Immature natural killer cell (primary cell): ENCODE measurements around the gene MRPS25. TPM values are rescaled to one million over a fixed set of nuclear protein-coding genes. Genes with fewer than 3 reads are reported as not detected.

Source experiments
- DNase-seq, 3 donors: peaks; one replicate each; pipeline ENCODE4 v3.0.0; 2022; ENCODE audit warnings: mixed read lengths in 1 of 3
- H3K27ac Mint-ChIP-seq, 6 donors: one replicate each; pipeline ENCODE4 v1.8.0; 2020; ENCODE audit warnings: mixed read lengths in 6 of 6, mild to moderate bottlenecking in 5 of 6, inconsistent platforms in 4 of 6, moderate library complexity in 3 of 6
- H3K27me3 Mint-ChIP-seq, 3 donors: one replicate each; pipeline ENCODE4 v1.8.0; 2020 to 2021; ENCODE audit warnings: low read depth in 3 of 3, mild to moderate bottlenecking in 3 of 3, mixed read lengths in 3 of 3, moderate library complexity in 3 of 3, inconsistent platforms in 1 of 3
- H3K36me3 Mint-ChIP-seq, 3 donors: one replicate each; pipeline ENCODE4 v1.8.0; 2020; ENCODE audit warnings: mixed read lengths in 3 of 3, inconsistent platforms in 2 of 3, mild to moderate bottlenecking in 2 of 3
- H3K4me1 Mint-ChIP-seq, 2 donors: one replicate each; pipeline ENCODE4 v1.8.0; 2020; ENCODE audit warnings: inconsistent platforms in 2 of 2, mild to moderate bottlenecking in 2 of 2, mixed read lengths in 2 of 2, moderate library complexity in 1 of 2
- H3K4me3 Mint-ChIP-seq, 5 donors: one replicate each; pipeline ENCODE4 v1.8.0; 2020; ENCODE audit warnings: mild to moderate bottlenecking in 5 of 5, mixed read lengths in 5 of 5, inconsistent platforms in 3 of 5, moderate library complexity in 3 of 5
- H3K9me3 Mint-ChIP-seq, 6 donors: one replicate each; pipeline ENCODE4 v1.8.0; 2020; ENCODE audit warnings: mild to moderate bottlenecking in 6 of 6, mixed read lengths in 6 of 6, inconsistent platforms in 4 of 6, moderate library complexity in 3 of 6
- polyA plus RNA-seq, 3 donors: library from polyadenylated mRNA; unstranded; fragments of 300-500 nt; fragmentation: Illumina TruSeq; gene quantifications; one replicate each; pipeline ENCODE4 v1.2.3, GENCODE V29; 2021

Gene MRPS25
- 10 to 100 TPM; 11.0 to 20.9 (median 15.7) TPM for polyA plus RNA-seq

DNA sequence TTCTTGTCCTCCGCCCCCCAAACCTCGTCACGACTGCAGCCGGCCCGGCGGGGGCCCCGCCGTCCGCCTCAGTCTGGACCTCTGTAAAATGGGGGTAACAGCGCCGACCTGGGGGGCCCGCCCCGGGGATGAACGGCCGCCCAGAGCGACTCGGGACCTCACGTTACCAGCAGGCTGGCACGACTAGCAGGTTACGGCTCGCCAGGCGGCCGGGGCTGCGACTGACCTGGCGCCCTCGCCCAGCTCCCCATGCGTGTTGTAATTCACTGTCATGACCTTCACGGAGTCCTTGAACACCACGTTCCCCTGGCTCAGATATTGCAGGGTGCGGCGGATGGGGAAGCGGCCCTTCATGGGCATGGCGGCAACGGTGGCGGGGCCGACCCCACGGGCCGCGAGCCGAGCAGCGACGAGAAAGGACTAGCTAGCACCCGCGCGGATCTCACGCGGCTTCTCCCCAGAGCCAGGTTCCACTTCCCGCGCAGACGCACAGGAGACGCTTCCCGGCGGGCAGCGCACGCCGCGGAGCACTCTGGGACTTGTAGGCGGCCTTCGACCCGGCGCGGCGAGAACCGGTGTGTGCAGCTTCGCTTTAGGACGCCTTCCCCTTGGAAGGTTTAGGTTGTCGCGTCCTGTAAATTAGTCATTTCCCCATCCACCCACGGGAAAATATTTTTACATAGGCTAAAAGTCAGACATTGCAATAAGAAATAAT lies at the start of gene MRPS25:
Gene MRPS25 (minus strand): TSS at position 481 of the 715 bp plus-strand sequence. CDS start 121 bp downstream, at position 360.
- H3K27me3 Mint-ChIP-seq, result no peaks in the 10 kb centered on the region
- peak within 1 kb of the TSS; percentile 84 to 96 (median 92) for H3K27ac Mint-ChIP-seq

DNA sequence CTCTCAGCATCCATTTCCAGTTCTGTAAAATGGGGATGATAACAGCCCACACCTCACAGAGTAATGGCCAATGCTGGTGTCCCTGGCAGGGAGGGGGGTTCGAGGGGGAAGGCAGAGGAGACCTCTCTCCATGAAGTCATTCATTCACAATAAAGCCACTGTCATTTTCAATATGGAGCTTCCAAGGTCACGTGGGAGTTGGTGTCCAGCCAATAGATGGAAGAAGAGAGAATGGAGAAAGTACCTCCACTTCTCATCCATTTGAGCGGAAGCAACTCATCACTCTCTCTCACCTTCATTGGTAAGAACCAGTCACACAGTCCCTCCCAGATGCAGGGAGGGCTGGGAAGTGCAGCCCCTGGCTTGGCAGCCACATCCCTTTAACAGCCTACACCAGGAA lies 48.8 kb upstream of the MRPS25 start:
- no peak for DNase-seq
- no peaks in the 10 kb centered on the region for H3K9me3 Mint-ChIP-seq
- no peaks in the 10 kb centered on the region for H3K4me1 Mint-ChIP-seq
- H3K27me3 Mint-ChIP-seq, result peaks cover 7 to 12% (median 8%) of the 10 kb centered on the region in 3 donors
- H3K36me3 Mint-ChIP-seq, result no peaks in the 10 kb centered on the region
- no peak overlapping the region for H3K27ac Mint-ChIP-seq
- H3K4me3 Mint-ChIP-seq, result no peak overlapping the region

More for the DNA sequence above, at the start of gene MRPS25:
- Mint-ChIP-seq H3K4me1 (peaks cover 26% of the 10 kb centered on the region in 2 donors), H3K36me3 (no peaks in the 10 kb centered on the region), H3K4me3 (peak within 1 kb of the TSS; percentile 91 to 97 (median 96)), H3K9me3 (no peaks in the 10 kb centered on the region)
- peak; percentile 82 to 86 (median 84) for DNase-seq

DNA sequence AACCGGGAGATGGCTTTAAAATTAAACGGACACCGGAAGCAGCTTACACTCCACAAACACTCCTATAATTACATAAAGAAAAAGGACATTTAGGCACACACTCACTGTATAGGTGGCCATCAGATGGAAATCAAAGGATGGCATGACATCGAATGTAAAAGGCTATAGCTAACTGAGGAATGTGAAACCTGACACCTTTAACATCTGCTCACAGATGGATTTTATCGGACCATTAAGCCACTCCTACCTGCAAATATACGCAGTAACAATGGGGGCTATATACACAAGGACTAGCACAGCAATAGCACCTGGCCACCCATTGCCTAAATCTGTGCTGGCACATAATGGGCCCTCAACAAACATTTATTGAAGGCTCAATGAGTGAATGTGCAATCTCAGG lies 48.4 kb upstream of the MRPS25 start:
- peaks cover 4 to 10% (median 7%) of the 10 kb centered on the region in 3 donors for H3K27me3 Mint-ChIP-seq
- no peaks in the 10 kb centered on the region for H3K9me3 Mint-ChIP-seq
- no peak overlapping the region for H3K27ac Mint-ChIP-seq
- no peaks in the 10 kb centered on the region for H3K36me3 Mint-ChIP-seq
- no peak overlapping the region for H3K4me3 Mint-ChIP-seq
- H3K4me1 Mint-ChIP-seq, result no peaks in the 10 kb centered on the region
- no peak for DNase-seq

DNA sequence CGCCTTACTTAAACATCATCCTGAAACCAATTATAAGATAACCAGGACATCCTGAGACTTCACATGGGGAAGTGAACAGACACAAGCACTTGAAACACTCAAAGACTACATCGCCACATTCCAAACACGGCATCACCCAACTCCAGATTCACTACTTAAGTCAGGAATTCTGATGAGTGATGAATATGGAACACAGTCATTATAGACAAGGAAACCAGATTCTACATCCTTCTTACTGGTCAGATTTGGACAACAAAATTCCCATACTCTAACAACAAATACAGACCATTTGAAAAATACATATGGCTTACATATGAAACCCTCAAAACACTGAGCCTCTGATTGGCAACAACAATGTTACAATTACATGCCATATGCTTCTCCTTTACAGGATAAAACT lies 46.9 kb upstream of the MRPS25 start:
- H3K27me3 Mint-ChIP-seq, result peaks cover 2 to 7% (median 5%) of the 10 kb centered on the region in 3 donors
- H3K9me3 Mint-ChIP-seq, result no peaks in the 10 kb centered on the region
- H3K4me1 Mint-ChIP-seq, result peaks cover 0 to 3% of the 10 kb centered on the region in 2 donors
- DNase-seq, result no peak
- no peak overlapping the region for H3K4me3 Mint-ChIP-seq
- H3K36me3 Mint-ChIP-seq, result no peaks in the 10 kb centered on the region
- H3K27ac Mint-ChIP-seq, result no peak overlapping the region

DNA sequence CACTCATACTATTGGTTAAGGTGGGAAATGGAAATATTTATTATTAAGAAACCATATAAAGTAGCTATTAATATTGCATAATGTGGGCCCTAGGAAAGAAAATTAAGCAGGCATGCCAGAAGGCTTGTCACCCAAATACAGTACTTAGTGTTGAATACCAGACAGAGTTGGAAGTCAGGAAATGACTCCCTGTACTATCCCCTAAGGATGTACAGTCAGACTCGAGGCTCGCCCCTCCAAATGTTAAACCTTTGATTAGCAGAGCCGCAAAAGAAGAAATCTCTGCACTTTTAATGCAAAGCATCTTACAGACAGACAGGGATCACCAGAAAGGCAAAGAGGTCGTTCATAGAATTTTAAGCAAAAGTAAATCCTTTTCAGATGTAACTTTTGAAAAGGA lies 45.1 kb upstream of the MRPS25 start:
- no peaks in the 10 kb centered on the region for H3K36me3 Mint-ChIP-seq
- H3K9me3 Mint-ChIP-seq, result no peaks in the 10 kb centered on the region
- H3K4me1 Mint-ChIP-seq, result peaks cover 0 to 3% of the 10 kb centered on the region in 2 donors
- H3K4me3 Mint-ChIP-seq, result no peak overlapping the region
- H3K27ac Mint-ChIP-seq, result no peak overlapping the region
- peaks cover 3 to 6% (median 4%) of the 10 kb centered on the region in 3 donors for H3K27me3 Mint-ChIP-seq
- no peak for DNase-seq

DNA sequence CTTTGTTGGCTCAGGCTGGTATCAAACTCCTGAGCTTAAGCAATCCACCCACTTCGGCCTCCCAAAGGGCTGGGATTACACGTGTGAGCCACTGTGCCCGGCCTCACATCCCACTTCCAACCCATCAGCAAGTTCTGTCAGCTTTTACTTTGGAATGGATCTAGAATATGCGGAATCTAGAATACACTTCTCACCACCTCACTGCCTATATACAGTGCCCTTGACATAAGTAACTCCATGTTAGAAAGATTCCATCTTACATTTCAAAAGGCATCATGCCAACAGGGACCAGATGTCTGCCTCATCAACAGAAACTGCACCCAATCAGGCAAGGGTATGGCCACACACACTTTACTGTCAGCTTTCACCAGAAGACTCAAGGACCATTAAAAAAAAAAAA lies 43.8 kb upstream of the MRPS25 start:
- Mint-ChIP-seq H3K4me1 (peaks cover 0 to 3% of the 10 kb centered on the region in 2 donors), H3K27me3 (peaks cover 3 to 5% (median 4%) of the 10 kb centered on the region in 3 donors), H3K27ac (no peak overlapping the region), H3K36me3 (no peaks in the 10 kb centered on the region), H3K9me3 (no peaks in the 10 kb centered on the region), H3K4me3 (no peak overlapping the region)
- no peak for DNase-seq

DNA sequence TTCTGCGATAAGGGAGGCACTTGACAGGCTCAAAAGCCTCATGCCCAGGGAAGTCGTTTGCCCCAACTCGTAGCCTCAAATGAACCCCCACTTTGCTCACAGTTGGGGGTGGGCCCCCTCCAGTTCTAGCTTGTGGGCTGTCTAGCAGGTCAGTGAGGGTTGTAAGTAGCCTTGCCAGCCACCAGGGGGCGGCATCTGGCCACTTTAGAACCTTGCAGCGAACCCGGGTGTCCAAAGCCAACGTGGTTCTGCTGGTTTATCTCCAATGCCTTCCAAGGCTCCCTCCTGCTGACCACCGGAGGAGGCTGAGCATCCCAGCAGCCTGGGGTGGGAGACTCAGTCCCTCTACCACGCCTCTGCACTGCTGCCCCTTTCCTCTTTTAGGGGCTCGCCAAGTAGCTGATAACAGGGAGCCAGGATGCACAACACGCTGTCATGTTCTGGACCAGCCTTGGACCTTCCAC lies 43.0 kb upstream of the MRPS25 start:
- peaks cover 0 to 3% of the 10 kb centered on the region in 2 donors for H3K4me1 Mint-ChIP-seq
- DNase-seq, result peak; percentile 66 to 73 (median 71)
- no peaks in the 10 kb centered on the region for H3K36me3 Mint-ChIP-seq
- H3K9me3 Mint-ChIP-seq, result no peaks in the 10 kb centered on the region
- H3K27ac Mint-ChIP-seq, result peak overlapping the region in 2 of 6 donors; percentile 30 to 59
- no peak overlapping the region for H3K4me3 Mint-ChIP-seq
- peaks cover 3 to 5% (median 4%) of the 10 kb centered on the region in 3 donors for H3K27me3 Mint-ChIP-seq

DNA sequence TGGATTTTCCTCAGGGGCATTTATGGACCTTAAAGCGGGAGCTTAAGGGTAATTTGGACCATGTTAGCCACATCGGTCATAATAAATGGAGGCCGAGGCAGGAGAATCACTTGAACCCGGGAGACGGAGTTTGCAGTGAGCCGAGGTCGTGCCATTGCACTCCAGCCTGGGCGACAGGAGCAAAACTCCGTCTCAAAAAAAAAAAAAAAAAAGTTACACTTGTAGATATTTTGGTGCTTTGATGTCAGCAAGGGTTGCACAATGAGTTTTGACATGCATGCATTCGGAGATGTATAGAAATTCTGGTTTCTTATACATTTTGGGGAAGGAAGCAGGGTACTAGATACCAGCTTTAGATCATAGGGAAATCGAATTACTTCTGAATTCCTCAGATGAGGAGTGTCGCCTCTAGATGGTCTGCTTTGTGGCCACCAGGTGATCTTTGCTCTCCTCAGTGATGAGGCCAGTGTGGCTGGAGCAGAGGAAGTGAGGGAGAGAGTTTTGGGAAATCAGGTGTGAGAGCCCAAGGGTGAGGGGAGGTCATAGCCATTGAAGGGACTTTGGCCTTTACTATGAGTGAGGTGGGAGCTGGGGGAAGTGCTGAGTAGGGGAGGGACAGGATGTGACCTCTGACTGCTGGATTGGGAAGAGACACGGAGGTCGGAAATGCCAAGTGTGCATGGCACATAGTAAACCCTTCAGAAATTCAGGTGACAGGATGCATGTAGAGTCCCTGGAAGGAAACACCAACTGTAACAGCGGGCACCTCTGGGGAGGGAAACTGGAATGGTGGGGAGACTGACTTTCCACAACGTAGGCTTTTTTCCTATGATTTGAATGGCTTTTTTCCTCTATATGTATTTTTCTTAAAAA lies 42.2 kb upstream of the MRPS25 start:
- Mint-ChIP-seq H3K27me3 (peaks cover 3 to 5% (median 5%) of the 10 kb centered on the region in 3 donors), H3K27ac (peak overlapping the region in 1 of 6 donors; percentile 40), H3K36me3 (no peaks in the 10 kb centered on the region), H3K9me3 (no peaks in the 10 kb centered on the region), H3K4me1 (peaks cover 0 to 3% of the 10 kb centered on the region in 2 donors), H3K4me3 (no peak overlapping the region)
- DNase-seq, result no peak

DNA sequence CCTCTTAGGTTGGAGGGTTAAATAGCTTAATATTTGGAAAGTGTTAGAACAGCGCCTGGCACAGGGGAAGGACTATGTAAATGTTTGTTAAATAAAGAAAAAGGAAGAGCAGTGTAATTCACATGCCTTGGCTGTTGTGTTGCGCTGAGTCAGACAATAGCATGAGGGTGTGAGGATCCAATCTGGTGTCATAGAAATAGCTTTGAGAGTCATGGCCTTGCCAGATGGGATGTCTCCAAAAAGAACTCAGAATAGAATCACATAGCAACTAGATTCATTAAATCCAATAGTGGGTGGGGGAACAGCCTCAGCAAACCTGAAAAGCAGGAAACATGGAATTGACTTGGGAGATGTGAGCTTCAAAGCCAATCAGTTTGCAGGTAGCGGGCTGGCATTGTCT lies 37.7 kb upstream of the MRPS25 start:
- H3K4me1 Mint-ChIP-seq, result peaks cover 18 to 23% of the 10 kb centered on the region in 2 donors
- no peaks in the 10 kb centered on the region for H3K9me3 Mint-ChIP-seq
- H3K4me3 Mint-ChIP-seq, result no peak overlapping the region
- H3K36me3 Mint-ChIP-seq, result no peaks in the 10 kb centered on the region
- DNase-seq, result no peak
- H3K27me3 Mint-ChIP-seq, result peaks cover 16 to 29% (median 26%) of the 10 kb centered on the region in 3 donors
- no peak overlapping the region for H3K27ac Mint-ChIP-seq

DNA sequence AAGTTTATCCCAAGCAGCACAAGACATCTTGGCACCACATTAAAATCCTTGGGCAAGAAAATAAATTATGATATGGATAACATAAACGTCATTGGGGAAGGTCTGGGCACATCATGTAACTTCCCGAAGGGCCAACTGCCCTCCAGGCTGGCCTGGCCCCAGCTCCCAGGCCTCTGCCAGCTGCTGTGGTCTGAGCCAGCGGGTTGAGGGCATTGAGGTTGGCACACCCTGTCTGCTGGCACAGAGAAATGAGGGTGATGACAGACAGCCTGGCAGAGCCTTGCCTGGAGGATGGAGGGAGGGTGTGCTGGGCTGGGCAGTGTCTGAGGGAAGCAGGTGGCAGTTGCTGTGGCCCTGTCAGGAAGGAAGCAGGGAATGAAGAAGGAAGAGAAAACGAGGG lies 37.1 kb upstream of the MRPS25 start:
- Mint-ChIP-seq H3K27ac (no peak overlapping the region), H3K4me3 (peak overlapping the region in 2 of 5 donors; percentile 26 to 33), H3K27me3 (peaks cover 17 to 30% (median 28%) of the 10 kb centered on the region in 3 donors), H3K36me3 (no peaks in the 10 kb centered on the region), H3K4me1 (peaks cover 23 to 28% of the 10 kb centered on the region in 2 donors), H3K9me3 (no peaks in the 10 kb centered on the region)
- no peak for DNase-seq

DNA sequence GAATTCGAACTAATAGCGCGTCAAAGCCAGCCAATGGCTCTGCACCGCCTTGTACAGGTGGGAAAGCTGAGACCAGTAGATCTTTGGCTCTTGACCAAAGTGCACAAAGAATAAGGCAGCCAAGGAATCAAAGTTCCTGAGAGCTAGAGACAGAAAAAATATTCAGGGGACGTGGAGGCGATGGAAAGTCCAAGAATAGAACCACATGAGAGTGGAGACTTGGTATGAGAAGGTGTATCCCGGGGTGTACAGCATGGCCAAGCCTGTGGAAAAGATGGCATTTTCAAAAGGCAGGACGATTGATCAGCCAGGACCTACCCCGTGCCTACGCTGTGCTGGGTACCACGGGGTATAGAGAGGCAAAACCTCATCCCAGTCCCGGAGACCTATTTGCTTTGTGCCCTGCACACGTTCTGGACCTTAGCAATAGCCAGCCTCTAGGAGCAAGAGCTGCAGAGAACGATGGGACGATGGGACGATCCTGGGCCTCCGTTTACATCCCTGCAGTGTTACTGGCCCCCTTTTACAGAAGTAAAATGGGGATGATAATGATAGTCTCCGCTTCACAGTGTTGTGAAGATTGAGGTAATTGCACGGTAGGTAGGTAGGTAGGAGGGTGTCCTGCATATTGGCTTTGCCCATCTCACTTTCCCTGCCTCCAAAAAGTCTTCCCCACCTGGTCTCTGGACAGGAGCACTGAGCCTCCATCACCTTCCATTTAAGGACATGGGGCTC lies 34.4 kb upstream of the MRPS25 start:
- Mint-ChIP-seq H3K4me3 (peak overlapping the region; percentile 88 to 95 (median 91)), H3K4me1 (peaks cover 25 to 38% of the 10 kb centered on the region in 2 donors), H3K36me3 (peaks cover 0 to 15% (median 5%) of the 10 kb centered on the region in 3 donors), H3K27me3 (peaks cover 17 to 29% (median 27%) of the 10 kb centered on the region in 3 donors), H3K27ac (peak overlapping the region; percentile 95 to 98 (median 98)), H3K9me3 (no peaks in the 10 kb centered on the region)
- no peak for DNase-seq

DNA sequence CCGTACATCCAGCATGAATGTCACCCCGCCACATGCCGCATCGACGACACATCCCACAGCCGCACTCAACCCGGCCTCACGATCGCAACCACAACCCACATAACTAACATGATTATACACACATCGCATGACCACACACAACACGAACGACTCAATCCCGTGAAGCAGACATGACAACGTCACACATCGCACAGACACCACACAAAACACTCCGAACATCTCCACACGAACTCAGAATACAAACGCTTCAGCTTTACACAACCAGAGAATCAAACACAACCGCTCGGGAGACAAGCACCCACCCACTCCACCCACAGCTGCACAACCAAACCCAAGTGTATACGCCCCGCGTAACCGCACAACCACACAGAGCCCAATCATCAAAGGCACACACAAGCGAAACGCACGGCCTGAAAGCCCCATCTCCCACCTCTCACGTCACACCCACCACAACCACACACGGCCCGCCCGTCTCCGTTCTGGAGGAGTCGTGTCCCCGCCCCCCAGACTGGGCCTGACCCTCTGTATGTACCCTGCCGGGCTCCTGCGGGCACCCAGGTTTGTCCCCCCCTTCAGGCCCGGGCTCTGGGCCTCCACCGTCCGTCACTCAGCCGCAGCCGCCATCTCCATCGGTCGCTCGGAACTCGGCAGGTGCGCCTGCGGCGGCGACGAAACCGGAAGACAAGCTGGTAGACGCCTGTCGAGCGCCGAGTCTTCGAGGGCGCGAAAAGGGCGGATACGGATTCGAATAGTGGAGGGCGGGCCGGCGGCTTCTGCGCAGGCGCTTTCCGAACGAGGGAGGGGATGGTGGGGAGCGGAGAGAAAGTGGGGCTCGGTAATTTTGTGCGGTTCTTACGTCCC lies 33.6 kb upstream of the MRPS25 start, which contains the start of gene RBSN:
Gene RBSN (minus strand): TSS at position 646 of the 861 bp plus-strand sequence. CDS start 3,028 bp downstream, outside the sequence.
- Mint-ChIP-seq H3K27ac (peak within 1 kb of the TSS; percentile 95 to 98 (median 98)), H3K27me3 (peaks cover 17 to 29% (median 27%) of the 10 kb centered on the region in 3 donors), H3K9me3 (no peaks in the 10 kb centered on the region), H3K4me1 (peaks cover 25 to 38% of the 10 kb centered on the region in 2 donors), H3K4me3 (peak within 1 kb of the TSS; percentile 88 to 95 (median 91)), H3K36me3 (peaks cover 0 to 21% (median 5%) of the 10 kb centered on the region in 3 donors)
- peak; percentile 96 to 97 (median 97) for DNase-seq
